GM13976 (cell line): ENCODE results near the gene VPS37C.

Experiments
- DNase-seq: peaks from one replicate; pipeline ENCODE4 v3.0.0; 2012; ENCODE audit warnings: low spot score
- in situ Hi-C: fragments of 300-500 bp; cut with MboI; formaldehyde crosslinking; loops from one replicate; pipeline ENCODE4 v1.12.0; 2022; ENCODE audit warnings: low sequenced_read_pairs, mixed read lengths, inconsistent platforms; ENCODE audit not compliant: unreplicated experiment
- TF ChIP-seq, protein P1 (sequence below): IDR thresholded peaks from 2 replicates; pipeline ENCODE4 v1.5.1; 2012; ENCODE audit warnings: borderline replicate concordance, mild to moderate bottlenecking; ENCODE audit not compliant: insufficient read depth; ENCODE audit errors: extremely low read depth, missing control alignments, control extremely low read depth

VPS37C gene

GRCh38 chr11:61129639-61130523 is 31.3 kb downstream of the VPS37C start:
- TF ChIP-seq, protein P1, sequence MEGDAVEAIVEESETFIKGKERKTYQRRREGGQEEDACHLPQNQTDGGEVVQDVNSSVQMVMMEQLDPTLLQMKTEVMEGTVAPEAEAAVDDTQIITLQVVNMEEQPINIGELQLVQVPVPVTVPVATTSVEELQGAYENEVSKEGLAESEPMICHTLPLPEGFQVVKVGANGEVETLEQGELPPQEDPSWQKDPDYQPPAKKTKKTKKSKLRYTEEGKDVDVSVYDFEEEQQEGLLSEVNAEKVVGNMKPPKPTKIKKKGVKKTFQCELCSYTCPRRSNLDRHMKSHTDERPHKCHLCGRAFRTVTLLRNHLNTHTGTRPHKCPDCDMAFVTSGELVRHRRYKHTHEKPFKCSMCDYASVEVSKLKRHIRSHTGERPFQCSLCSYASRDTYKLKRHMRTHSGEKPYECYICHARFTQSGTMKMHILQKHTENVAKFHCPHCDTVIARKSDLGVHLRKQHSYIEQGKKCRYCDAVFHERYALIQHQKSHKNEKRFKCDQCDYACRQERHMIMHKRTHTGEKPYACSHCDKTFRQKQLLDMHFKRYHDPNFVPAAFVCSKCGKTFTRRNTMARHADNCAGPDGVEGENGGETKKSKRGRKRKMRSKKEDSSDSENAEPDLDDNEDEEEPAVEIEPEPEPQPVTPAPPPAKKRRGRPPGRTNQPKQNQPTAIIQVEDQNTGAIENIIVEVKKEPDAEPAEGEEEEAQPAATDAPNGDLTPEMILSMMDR = peak; percentile 100
- DNase-seq = peak; percentile 98
- in situ Hi-C loops = loop anchor here (10.0 kb wide), 1 partner anchor 165 kb away; no protein-coding TSS in a partner anchor

DNA sequence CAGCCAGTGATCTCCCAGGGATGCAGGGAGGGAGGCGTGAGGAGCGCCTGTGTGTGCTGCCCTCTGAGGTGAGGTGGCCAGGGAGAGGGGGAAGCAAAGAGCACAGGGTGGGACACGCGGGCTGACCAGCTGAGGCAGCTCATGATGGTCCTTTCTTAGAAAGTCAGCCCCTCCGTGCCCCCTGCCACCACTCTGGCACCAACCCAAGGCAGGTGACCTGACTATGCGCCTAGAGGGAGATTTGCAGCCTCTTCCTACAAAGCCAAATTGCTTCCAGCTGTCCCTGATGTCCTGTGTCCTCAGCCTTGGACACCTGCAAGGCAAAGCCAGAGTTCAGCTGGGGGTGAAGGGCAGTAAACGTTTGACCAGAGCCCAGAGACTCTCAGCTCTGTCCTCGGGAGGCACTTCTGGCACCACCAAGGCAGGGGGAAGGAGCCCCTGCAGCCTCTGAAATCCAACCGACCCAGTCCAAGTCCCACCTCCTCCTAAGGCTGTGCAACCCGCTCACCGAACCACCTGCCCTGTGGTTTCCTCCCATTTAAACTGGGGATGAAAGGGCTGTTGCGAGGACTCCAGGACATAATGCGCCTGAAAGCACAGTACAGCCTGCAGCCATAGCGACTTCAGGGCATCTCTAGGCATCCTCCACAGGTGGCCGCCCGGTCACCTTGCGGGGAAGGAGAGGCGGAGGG is 32.1 kb downstream of the VPS37C start:
- in situ Hi-C loops = loop anchor here (10.0 kb wide), 1 partner anchor 164 kb away; no protein-coding TSS in a partner anchor
- DNase-seq = no peak

DNA sequence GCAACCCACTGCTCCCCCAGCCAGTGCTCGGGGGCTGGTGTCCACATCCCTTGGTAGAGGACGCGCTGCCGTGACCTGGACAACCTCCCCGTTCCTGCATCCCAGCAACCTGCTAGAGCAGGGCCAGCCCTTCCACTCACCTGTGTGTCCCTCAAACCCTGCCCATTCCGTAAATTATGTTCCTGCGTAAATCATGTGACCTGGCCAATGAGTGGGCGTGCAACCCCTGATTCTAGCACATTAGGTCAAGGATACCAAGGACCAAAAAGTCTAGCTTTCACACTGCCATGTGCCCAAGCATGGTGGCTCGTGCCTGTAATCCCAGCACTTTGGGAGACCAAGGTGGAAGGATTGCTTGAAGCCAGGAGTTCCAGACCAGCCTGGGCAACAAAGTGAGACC is 33.2 kb downstream of the VPS37C start:
- TF ChIP-seq, protein P1 = no peak
- no peak for DNase-seq
- in situ Hi-C loops = loop anchor here (10.0 kb wide), 1 partner anchor 163 kb away; no protein-coding TSS in a partner anchor

More for the DNA sequence above, 32.1 kb downstream of the VPS37C start:
- TF ChIP-seq, protein P1 = no peak

GRCh38 chr11:61126256-61126655 is 35.0 kb downstream of the VPS37C start:
- TF ChIP-seq, protein P1 = no peak
- in situ Hi-C loops = loop anchor here (10.0 kb wide), 1 partner anchor 161 kb away; no protein-coding TSS in a partner anchor
- DNase-seq = no peak

DNA sequence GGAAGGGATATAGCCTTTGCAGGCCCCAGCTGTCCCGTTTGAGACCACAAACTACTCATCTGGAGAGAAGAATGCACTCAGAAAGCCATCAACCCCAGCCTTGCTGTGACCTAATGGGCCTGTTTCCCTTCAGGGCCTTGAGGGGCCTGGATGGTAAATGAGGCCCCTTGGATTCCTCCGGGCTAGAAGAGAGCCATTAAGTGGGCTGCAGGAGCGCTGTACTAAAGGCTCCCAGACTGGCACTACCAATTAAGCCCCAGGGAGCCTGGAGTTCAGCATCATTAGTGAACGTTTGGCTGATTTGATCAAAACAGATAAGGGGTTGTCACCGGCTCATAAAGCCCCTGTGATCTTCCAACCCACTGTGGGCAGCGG is 35.9 kb downstream of the VPS37C start:
- in situ Hi-C loops = loop anchor here (10.0 kb wide), 1 partner anchor 160 kb away; no protein-coding TSS in a partner anchor

More for the DNA sequence above, 35.9 kb downstream of the VPS37C start:
- DNase-seq = no peak
- TF ChIP-seq, protein P1 = no peak
